Measurements from ENCODE around the gene MPZL3.

- TF ChIP-seq POLR2A (IDR thresholded peaks at IDR 0.05; ENCODE audit: low read depth, low read length) (no peak), TAF1 (IDR thresholded peaks at IDR 0.05; ENCODE audit: low read depth, low read length) (no peak), POLR2AphosphoS5 (IDR thresholded peaks at IDR 0.05; ENCODE audit: low read depth, low read length) (no peak)
These were observed 10.9 kb upstream of the MPZL3 start for GRCh38 chr11:118263112-118263511.
